HG03432 (cell line): ENCODE data around the gene RAP1GAP.

Source experiments
- ATAC-seq: cut with Tn5 transposase; IDR thresholded peaks from one replicate; pipeline ENCODE4 v1.9.1; 2021; ENCODE audit warnings: mild to moderate bottlenecking, moderate library complexity; ENCODE audit not compliant: unreplicated experiment

Gene RAP1GAP

GRCh38 chr1:21596628-21597027 lies 72.5 kb downstream of the RAP1GAP start:
- no peak for ATAC-seq

- ATAC-seq = no peak
Observed at GRCh38 chr1:21596174-21596573, 73.0 kb downstream of the RAP1GAP start.

- no peak for ATAC-seq
Observed at GRCh38 chr1:21594935-21595897, 73.9 kb downstream of the RAP1GAP start.

- no peak for ATAC-seq
Observed at GRCh38 chr1:21594501-21594900, 74.7 kb downstream of the RAP1GAP start.

- ATAC-seq = no peak
Observed at GRCh38 chr1:21593231-21593630, 75.9 kb downstream of the RAP1GAP start.

GRCh38 chr1:21592086-21592865 lies 76.9 kb downstream of the RAP1GAP start:
- ATAC-seq = no peak

- ATAC-seq = no peak
Observed at GRCh38 chr1:21590934-21591333, 78.2 kb downstream of the RAP1GAP start.

- no peak for ATAC-seq
Observed at GRCh38 chr1:21590126-21590880, 78.9 kb downstream of the RAP1GAP start.

GRCh38 chr1:21589618-21590017 lies 79.5 kb downstream of the RAP1GAP start:
- ATAC-seq = no peak

- ATAC-seq = no peak
Observed at GRCh38 chr1:21587602-21587953, 81.6 kb downstream of the RAP1GAP start.

GRCh38 chr1:21586846-21587601 lies 82.1 kb downstream of the RAP1GAP start:
- no peak for ATAC-seq

GRCh38 chr1:21586222-21586621 lies 82.9 kb downstream of the RAP1GAP start:
- no peak for ATAC-seq

GRCh38 chr1:21585037-21585436 lies 84.1 kb downstream of the RAP1GAP start:
- no peak for ATAC-seq

- ATAC-seq = no peak
Observed at GRCh38 chr1:21584096-21584495, 85.1 kb downstream of the RAP1GAP start.

- no peak for ATAC-seq
Observed at GRCh38 chr1:21579791-21580190, 89.4 kb downstream of the RAP1GAP start.

GRCh38 chr1:21577933-21578332 lies 91.2 kb downstream of the RAP1GAP start:
- ATAC-seq = no peak

- no peak for ATAC-seq
Observed at GRCh38 chr1:21577324-21577723, 91.8 kb downstream of the RAP1GAP start.

- no peak for ATAC-seq
Observed at GRCh38 chr1:21576798-21577187, 92.4 kb downstream of the RAP1GAP start.

GRCh38 chr1:21576031-21576797 lies 92.9 kb downstream of the RAP1GAP start:
- ATAC-seq = no peak
